Erythroblast (primary cell): ENCODE data around the gene EFHC2.

Experiments used
- GATA1 ChIP-seq: IDR thresholded peaks from 2 replicates; pipeline ENCODE4 v1.6.1; 2011; ENCODE audit warnings: low read depth, mild to moderate bottlenecking, control low read depth, low read length, moderate library complexity
- POLR2A ChIP-seq: IDR thresholded peaks from 2 replicates; pipeline ENCODE4 v1.6.1; 2011; ENCODE audit warnings: mild to moderate bottlenecking, low read length

GRCh38 chrX:44274096-44274495 is 69.4 kb downstream of the EFHC2 start:
- no peak for TF ChIP-seq POLR2A
- no peak for TF ChIP-seq GATA1
